Muscle layer of colon (tissue), 2 donors: ENCODE measurements around the gene SYNGR1.

Experiments
- H3K27ac ChIP-seq: one replicate; pipeline ENCODE4 v1.7.0; 2013; ENCODE audit warnings: low read depth, mild to moderate bottlenecking, low read length, moderate library complexity
- H3K27me3 ChIP-seq, 2 donors: one replicate each; pipeline ENCODE4 v1.7.0; 2013; ENCODE audit warnings: low read length in 2 of 2, mild to moderate bottlenecking in 2 of 2; ENCODE audit not compliant: insufficient read depth in 2 of 2, control insufficient read depth in 1 of 2
- H3K36me3 ChIP-seq: one replicate; pipeline ENCODE4 v1.7.0; 2013; ENCODE audit warnings: mild to moderate bottlenecking, low read length; ENCODE audit not compliant: insufficient read depth
- H3K4me1 ChIP-seq: one replicate; pipeline ENCODE4 v1.7.0; 2013; ENCODE audit warnings: mild to moderate bottlenecking, low read length; ENCODE audit not compliant: insufficient read depth
- H3K4me3 ChIP-seq, 2 donors: one replicate each; pipeline ENCODE4 v1.7.0; 2013; ENCODE audit warnings: low read length in 2 of 2, low read depth in 1 of 2, mild to moderate bottlenecking in 1 of 2, moderate library complexity in 1 of 2
- H3K9ac ChIP-seq: one replicate; pipeline ENCODE4 v1.7.0; 2013; ENCODE audit warnings: low read length
- H3K9me3 ChIP-seq: one replicate; pipeline ENCODE4 v1.7.0; 2013; ENCODE audit warnings: mild to moderate bottlenecking, low read length
- donor health status: abdominal sarcoma.
- donor health status: Adenocarcinoma of cecum.

SYNGR1 gene

GRCh38 chr22:39364714-39365491, 15.1 kb downstream of the SYNGR1 start:
- H3K4me1 ChIP-seq = peaks cover 15% of the 10 kb centered on the region
- H3K27ac ChIP-seq = no peak overlapping the region
- no peak overlapping the region for H3K9ac ChIP-seq
- H3K4me3 ChIP-seq = no peak overlapping the region
- no peaks in the 10 kb centered on the region for H3K27me3 ChIP-seq
- no peaks in the 10 kb centered on the region for H3K36me3 ChIP-seq
- no peaks in the 10 kb centered on the region for H3K9me3 ChIP-seq

GRCh38 chr22:39365492-39365780, 15.6 kb downstream of the SYNGR1 start:
- H3K27ac ChIP-seq = no peak overlapping the region
- H3K9me3 ChIP-seq = no peaks in the 10 kb centered on the region
- no peaks in the 10 kb centered on the region for H3K36me3 ChIP-seq
- no peak overlapping the region for H3K9ac ChIP-seq
- peaks cover 15% of the 10 kb centered on the region for H3K4me1 ChIP-seq
- no peaks in the 10 kb centered on the region for H3K27me3 ChIP-seq
- H3K4me3 ChIP-seq = no peak overlapping the region

- peaks cover 15% of the 10 kb centered on the region for H3K4me1 ChIP-seq
- H3K9ac ChIP-seq = no peak overlapping the region
- H3K27ac ChIP-seq = no peak overlapping the region
- no peaks in the 10 kb centered on the region for H3K27me3 ChIP-seq
- no peaks in the 10 kb centered on the region for H3K36me3 ChIP-seq
- no peaks in the 10 kb centered on the region for H3K9me3 ChIP-seq
- H3K4me3 ChIP-seq = no peak overlapping the region
Observed at GRCh38 chr22:39367035-39367434, 17.2 kb downstream of the SYNGR1 start.

- H3K27ac ChIP-seq = no peak overlapping the region
Observed at GRCh38 chr22:39368461-39368911, 18.7 kb downstream of the SYNGR1 start.

GRCh38 chr22:39369186-39369585, 19.4 kb downstream of the SYNGR1 start:
- H3K27ac ChIP-seq = no peak overlapping the region
- H3K4me3 ChIP-seq = no peak overlapping the region
- H3K9me3 ChIP-seq = no peaks in the 10 kb centered on the region
- H3K27me3 ChIP-seq = no peaks in the 10 kb centered on the region
- no peaks in the 10 kb centered on the region for H3K36me3 ChIP-seq
- no peak overlapping the region for H3K9ac ChIP-seq
- peaks cover 5% of the 10 kb centered on the region for H3K4me1 ChIP-seq

More at GRCh38 chr22:39368461-39368911, 18.7 kb downstream of the SYNGR1 start:
- Histone ChIP-seq H3K27me3 (no peaks in the 10 kb centered on the region), H3K4me1 (peaks cover 12% of the 10 kb centered on the region), H3K9me3 (no peaks in the 10 kb centered on the region), H3K9ac (no peak overlapping the region), H3K4me3 (no peak overlapping the region), H3K36me3 (no peaks in the 10 kb centered on the region)

- Histone ChIP-seq H3K36me3 (peaks cover 3% of the 10 kb centered on the region), H3K4me1 (peaks cover 5% of the 10 kb centered on the region), H3K4me3 (no peak overlapping the region), H3K9ac (no peak overlapping the region), H3K9me3 (no peaks in the 10 kb centered on the region), H3K27ac (no peak overlapping the region), H3K27me3 (no peaks in the 10 kb centered on the region)
Observed at GRCh38 chr22:39369586-39369985, 19.8 kb downstream of the SYNGR1 start.

GRCh38 chr22:39371732-39372131, 21.9 kb downstream of the SYNGR1 start:
- Histone ChIP-seq H3K4me3 (no peak overlapping the region), H3K4me1 (peaks cover 5% of the 10 kb centered on the region), H3K9ac (no peak overlapping the region), H3K9me3 (no peaks in the 10 kb centered on the region), H3K36me3 (peaks cover 8% of the 10 kb centered on the region), H3K27ac (no peak overlapping the region), H3K27me3 (no peaks in the 10 kb centered on the region)

GRCh38 chr22:39374191-39374590, 24.4 kb downstream of the SYNGR1 start:
- Histone ChIP-seq H3K36me3 (peaks cover 25% of the 10 kb centered on the region), H3K4me1 (no peaks in the 10 kb centered on the region), H3K9me3 (no peaks in the 10 kb centered on the region), H3K9ac (no peak overlapping the region), H3K4me3 (no peak overlapping the region), H3K27ac (no peak overlapping the region), H3K27me3 (no peaks in the 10 kb centered on the region)

GRCh38 chr22:39374801-39375200, 25.0 kb downstream of the SYNGR1 start:
- H3K4me1 ChIP-seq = no peaks in the 10 kb centered on the region
- H3K9ac ChIP-seq = no peak overlapping the region
- H3K4me3 ChIP-seq = no peak overlapping the region
- H3K9me3 ChIP-seq = no peaks in the 10 kb centered on the region
- no peaks in the 10 kb centered on the region for H3K27me3 ChIP-seq
- peaks cover 25% of the 10 kb centered on the region for H3K36me3 ChIP-seq
- H3K27ac ChIP-seq = no peak overlapping the region

GRCh38 chr22:39375646-39376045, 25.9 kb downstream of the SYNGR1 start:
- Histone ChIP-seq H3K9me3 (no peaks in the 10 kb centered on the region), H3K36me3 (peaks cover 25% of the 10 kb centered on the region), H3K4me1 (no peaks in the 10 kb centered on the region), H3K27me3 (no peaks in the 10 kb centered on the region), H3K27ac (no peak overlapping the region), H3K9ac (no peak overlapping the region), H3K4me3 (no peak overlapping the region)

GRCh38 chr22:39379756-39380730, 30.3 kb downstream of the SYNGR1 start:
- no peak overlapping the region for H3K4me3 ChIP-seq
- H3K36me3 ChIP-seq = peaks cover 18% of the 10 kb centered on the region
- no peak overlapping the region for H3K27ac ChIP-seq
- H3K27me3 ChIP-seq = no peaks in the 10 kb centered on the region
- no peak overlapping the region for H3K9ac ChIP-seq
- H3K9me3 ChIP-seq = no peaks in the 10 kb centered on the region
- H3K4me1 ChIP-seq = no peaks in the 10 kb centered on the region
